GM23338 (cell line): Measurements from ENCODE around the gene ABO.

Experiments used
- CREB1 ChIP-seq: fragments of 250-450 bp; sonication (Bioruptor Pico); IDR thresholded peaks from 2 replicates; pipeline ENCODE4 v1.5.0; 2020; ENCODE audit warnings: low read depth, mild to moderate bottlenecking, moderate library complexity
- EZH2 ChIP-seq: fragments of 200-600 bp; sonication (generic); IDR thresholded peaks from one replicate; pipeline ENCODE4 v1.8.0; 2017; ENCODE audit warnings: antibody characterized with exemption, mild to moderate bottlenecking, low read depth; ENCODE audit not compliant: unreplicated experiment
- EZH2phosphoT487 ChIP-seq: fragments of 200-600 bp; sonication (generic); IDR thresholded peaks from one replicate; pipeline ENCODE4 v1.8.1; 2018; ENCODE audit warnings: antibody characterized with exemption; ENCODE audit not compliant: unreplicated experiment
- NANOG ChIP-seq: IDR thresholded peaks from 2 replicates; pipeline ENCODE4 v1.6.1; 2016; ENCODE audit warnings: antibody characterized with exemption, borderline replicate concordance
- POLR2AphosphoS5 ChIP-seq: IDR thresholded peaks from 2 replicates; pipeline ENCODE4 v1.6.1; 2016; ENCODE audit warnings: antibody characterized with exemption, low read depth
- STAT1 ChIP-seq: IDR thresholded peaks from one replicate; pipeline ENCODE4 v1.6.1; 2016; ENCODE audit warnings: antibody characterized with exemption; ENCODE audit not compliant: unreplicated experiment
- TF ChIP-seq, protein P1 (sequence below), 2 experiments: fragments of 200-600 bp in 1 of 2; sonication (generic) in 1 of 2; conservative IDR thresholded peaks; 2 replicates each; pipeline versions ENCODE4 v1.5.1 to v1.6.1; 2016 to 2017; ENCODE audit warnings: antibody characterized with exemption in 2 of 2, low read depth in 2 of 2, mild to moderate bottlenecking in 2 of 2, moderate library complexity in 1 of 2

DNA sequence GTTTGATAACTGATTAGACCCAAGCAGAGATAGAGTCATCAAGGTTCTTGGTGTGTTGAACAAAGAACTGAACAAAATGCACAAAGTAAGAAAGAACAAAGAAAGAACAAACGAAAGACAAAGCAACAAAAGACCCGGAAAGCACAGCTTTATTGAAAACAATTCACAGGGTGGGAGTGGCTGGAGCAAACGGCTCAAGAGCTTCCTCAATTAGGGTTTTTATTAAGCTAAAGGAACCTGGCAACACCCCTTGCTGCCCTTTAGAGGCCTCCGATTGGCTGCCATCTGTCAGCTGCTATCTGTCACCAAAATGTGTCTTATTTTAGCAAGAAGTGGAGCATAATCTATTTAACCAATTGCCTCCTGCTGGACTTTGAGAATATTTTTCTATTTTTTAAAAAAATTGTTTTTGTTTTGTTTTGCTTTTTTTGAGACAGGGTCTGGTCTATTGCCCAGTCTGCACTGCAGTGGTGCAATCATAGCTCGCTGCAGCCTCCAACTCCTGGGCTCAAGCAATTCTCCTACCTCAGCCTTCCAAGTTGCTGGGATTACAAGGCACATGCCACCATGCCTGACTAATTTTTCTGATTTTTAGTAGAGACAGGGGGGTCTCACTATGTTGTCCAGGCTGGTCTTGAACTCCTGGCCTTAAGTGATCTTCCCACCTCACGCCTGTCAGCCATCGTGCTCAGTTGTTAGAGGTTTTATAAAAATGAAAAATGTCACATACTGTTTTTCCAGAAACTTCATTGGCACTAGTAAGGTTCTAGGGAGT, 7.7 kb upstream of the ABO start:
- TF ChIP-seq, protein P1, sequence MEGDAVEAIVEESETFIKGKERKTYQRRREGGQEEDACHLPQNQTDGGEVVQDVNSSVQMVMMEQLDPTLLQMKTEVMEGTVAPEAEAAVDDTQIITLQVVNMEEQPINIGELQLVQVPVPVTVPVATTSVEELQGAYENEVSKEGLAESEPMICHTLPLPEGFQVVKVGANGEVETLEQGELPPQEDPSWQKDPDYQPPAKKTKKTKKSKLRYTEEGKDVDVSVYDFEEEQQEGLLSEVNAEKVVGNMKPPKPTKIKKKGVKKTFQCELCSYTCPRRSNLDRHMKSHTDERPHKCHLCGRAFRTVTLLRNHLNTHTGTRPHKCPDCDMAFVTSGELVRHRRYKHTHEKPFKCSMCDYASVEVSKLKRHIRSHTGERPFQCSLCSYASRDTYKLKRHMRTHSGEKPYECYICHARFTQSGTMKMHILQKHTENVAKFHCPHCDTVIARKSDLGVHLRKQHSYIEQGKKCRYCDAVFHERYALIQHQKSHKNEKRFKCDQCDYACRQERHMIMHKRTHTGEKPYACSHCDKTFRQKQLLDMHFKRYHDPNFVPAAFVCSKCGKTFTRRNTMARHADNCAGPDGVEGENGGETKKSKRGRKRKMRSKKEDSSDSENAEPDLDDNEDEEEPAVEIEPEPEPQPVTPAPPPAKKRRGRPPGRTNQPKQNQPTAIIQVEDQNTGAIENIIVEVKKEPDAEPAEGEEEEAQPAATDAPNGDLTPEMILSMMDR (conservative IDR thresholded peaks at IDR 0.05; ENCODE audit: low read depth in 2 of 2): no peak
- TF ChIP-seq EZH2 (no peak), CREB1 (no peak), POLR2AphosphoS5 (no peak), EZH2phosphoT487 (no peak), STAT1 (no peak), NANOG (no peak)
